COLO829 (cell line): ENCODE measurements around the gene NHERF2.

Source experiments
- DNase-seq: peaks from one replicate; pipeline ENCODE4 v3.0.0; 2012; ENCODE audit warnings: low spot score

NHERF2 gene

DNA sequence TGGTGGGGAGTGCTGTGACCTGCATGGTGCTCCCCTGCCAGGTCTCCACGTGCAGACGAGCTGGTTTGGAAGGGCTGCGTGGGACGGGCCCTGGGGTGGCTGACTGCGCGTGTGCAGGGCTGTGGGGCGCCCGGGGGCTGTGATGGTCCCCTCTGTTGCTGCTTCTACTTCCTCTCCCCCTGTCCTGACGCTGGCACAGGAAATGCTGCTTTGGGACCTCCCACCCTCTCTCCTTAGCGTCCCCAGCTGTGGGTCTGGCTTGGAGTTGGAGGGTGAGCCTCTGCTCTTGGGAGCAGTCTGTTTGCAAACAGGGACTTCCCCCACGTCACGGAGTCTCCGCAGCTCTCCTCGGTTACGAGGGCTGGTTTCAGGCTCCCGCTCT is 56.3 kb downstream of the NHERF2 start:
- no peak for DNase-seq

DNA sequence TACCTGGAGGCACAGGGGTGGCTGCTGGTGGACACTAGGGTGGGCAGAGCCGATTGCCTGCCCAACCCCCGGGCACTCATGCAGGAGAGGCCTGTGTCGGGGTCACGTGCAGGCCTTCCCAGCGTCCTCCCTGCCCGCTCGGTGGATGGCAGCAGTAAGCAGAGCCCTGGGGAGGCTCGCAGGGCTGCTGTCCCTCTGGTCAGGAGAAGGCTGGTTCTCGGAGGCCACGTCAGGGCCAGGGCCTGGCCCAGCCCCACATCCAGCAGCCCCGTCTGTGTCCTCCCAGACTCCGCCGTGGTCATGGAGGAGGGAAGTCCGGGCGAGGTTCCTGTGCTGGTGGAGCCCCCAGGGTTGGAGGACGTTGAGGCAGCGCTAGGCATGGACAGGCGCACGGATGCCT is 56.7 kb downstream of the NHERF2 start:
- no peak for DNase-seq

DNA sequence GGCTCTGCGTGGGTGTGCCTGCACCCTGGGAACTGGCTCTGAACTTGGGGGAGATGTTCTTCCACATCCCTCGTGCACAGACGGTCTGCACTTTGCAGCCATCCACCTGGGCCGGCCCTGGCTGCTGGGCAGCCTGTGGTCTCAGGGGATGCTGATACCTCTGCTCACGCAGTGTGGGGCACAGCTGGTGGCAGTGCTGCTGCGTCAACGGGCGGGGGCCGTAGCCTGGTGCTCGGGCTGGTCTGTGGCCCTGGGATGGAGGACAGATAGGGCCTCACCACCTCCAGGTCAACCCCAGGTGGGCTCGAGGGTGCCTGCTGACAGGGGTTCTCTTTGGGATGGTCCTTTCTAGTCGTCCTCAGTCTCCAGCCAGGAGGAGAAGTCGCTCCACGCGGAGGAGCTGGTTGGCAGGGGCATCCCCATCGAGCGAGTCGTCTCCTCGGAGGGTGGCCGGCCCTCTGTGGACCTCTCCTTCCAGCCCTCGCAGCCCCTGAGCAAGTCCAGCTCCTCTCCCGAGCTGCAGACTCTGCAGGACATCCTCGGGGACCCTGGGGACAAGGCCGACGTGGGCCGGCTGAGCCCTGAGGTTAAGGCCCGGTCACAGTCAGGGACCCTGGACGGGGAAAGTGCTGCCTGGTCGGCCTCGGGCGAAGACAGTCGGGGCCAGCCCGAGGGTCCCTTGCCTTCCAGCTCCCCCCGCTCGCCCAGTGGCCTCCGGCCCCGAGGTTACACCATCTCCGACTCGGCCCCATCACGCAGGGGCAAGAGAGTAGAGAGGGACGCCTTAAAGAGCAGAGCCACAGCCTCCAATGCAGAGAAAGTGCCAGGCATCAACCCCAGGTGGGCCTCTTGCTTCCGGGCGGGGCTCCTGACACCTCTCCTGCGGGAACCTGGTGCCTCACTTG is 57.4 kb downstream of the NHERF2 start:
- no peak for DNase-seq

DNA sequence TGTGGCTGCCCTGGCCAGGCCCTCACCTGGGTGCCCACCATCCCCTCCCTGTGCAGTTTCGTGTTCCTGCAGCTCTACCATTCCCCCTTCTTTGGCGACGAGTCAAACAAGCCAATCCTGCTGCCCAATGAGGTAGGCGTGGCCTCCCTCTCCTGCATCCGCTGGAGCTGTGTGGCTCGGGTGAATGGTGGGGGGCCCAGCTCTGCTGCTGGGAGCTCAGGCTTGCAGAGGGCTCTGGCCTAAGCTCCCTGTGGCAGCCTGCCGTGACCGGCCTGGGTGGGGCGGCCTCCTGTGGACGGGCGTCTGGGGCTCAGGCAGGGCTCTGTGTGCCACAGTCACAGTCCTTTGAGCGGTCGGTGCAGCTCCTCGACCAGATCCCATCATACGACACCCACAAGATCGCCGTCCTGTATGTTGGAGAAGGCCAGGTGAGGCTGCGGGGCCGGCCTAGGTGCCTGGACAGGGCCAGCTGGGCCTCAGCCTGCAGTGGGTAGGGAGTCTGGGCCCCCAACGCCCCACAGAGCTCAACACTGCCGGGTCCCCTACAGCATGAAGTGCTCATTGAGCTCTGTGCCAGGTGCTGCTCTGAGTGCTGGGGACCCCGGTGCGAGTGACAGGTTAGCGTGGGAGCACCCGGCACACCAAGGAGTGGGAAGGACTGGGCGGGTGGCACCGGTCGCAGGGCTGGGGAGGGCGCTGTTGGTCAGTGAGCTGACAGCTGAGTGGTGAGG is 58.4 kb downstream of the NHERF2 start:
- DNase-seq, result no peak

DNA sequence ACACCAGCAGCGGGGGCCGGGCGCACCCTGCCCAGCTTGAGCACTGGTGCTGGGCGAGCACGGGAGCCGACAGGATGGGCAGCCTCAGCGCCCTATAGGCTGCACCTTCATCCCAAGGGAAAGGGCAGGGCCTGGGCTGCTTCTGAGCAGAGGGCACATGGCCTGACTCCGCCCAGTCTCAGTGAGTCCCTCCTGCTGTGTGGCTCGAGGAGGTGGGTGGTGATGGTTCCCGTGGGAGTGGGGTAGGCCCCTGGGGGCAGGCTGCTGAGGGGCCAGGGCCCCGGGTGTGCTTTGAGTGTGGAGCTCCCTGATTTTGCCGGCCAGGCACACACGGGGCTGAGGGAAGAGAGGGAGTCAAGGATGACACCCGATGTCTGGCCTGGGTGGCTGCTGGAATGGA is 59.0 kb downstream of the NHERF2 start:
- peak; percentile 25 for DNase-seq

DNA sequence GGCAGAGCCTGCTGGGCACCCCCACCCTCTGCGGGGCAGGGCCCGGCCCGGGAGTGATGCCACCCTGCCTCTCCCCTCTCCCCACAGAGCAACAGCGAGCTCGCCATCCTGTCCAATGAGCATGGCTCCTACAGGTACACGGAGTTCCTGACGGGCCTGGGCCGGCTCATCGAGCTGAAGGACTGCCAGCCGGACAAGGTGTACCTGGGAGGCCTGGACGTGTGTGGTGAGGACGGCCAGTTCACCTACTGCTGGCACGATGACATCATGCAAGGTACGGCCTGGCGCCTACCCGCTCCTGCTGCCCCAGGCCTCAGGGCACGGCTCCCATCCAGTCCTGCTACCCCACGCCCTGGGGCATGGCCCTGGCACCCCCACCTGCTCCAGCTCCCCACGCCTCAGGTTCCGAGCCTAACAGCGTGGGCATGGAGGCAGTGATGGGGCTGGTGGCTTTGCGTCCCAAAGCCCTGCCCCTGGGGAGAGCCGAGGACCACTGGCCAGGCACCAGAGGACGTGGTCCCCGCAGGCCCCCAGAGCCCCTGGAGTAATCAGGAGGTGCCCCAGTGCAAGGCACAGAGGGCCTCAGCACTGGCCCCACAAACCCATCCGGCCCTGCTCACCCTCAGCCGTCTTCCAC is 59.5 kb downstream of the NHERF2 start:
- no peak for DNase-seq

DNA sequence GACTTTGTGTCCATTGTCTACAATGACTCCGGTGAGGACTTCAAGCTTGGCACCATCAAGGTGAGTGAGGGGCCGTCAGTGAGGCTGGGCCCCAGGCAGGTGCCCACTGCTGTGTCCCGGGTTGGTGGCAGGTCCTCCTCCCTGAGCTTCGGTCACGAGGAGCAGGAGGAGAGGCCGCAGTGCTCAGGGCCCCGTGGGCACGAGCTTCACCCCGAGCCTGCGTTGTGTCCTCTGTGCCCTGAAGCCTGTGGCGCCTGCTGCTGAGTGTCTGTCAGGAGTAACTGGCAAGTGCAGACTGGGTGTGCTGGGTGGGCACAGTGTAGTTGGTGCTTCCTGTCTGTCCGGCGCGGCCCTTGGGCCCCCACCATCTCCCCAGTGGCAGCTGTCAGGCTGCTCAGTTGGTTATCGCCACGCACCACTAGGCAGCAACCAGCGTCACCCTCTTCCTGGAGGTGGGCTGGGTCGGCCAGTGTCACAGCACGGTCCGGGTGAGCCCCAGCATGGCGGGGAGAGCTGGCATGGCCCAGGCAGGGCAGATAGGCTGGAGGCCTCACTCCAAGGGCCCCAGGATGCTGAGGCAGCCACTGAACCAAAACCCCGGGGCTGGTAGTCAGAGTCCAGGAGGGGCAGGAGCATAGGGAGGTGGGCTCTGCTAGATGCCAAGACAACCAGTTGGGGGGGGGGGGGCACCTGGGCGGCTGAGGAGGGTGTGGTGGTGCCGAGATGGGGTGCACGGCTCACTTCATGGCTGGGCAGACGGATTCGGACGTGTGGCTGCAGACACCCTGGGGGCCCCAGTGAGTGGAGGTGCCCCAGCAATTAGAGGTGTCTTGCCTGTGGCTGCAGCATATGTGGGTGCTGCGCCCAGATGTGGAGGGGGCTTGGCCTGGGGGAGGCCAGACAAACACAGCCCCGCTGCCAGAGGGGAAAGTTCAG is 60.4 kb downstream of the NHERF2 start:
- no peak for DNase-seq

DNA sequence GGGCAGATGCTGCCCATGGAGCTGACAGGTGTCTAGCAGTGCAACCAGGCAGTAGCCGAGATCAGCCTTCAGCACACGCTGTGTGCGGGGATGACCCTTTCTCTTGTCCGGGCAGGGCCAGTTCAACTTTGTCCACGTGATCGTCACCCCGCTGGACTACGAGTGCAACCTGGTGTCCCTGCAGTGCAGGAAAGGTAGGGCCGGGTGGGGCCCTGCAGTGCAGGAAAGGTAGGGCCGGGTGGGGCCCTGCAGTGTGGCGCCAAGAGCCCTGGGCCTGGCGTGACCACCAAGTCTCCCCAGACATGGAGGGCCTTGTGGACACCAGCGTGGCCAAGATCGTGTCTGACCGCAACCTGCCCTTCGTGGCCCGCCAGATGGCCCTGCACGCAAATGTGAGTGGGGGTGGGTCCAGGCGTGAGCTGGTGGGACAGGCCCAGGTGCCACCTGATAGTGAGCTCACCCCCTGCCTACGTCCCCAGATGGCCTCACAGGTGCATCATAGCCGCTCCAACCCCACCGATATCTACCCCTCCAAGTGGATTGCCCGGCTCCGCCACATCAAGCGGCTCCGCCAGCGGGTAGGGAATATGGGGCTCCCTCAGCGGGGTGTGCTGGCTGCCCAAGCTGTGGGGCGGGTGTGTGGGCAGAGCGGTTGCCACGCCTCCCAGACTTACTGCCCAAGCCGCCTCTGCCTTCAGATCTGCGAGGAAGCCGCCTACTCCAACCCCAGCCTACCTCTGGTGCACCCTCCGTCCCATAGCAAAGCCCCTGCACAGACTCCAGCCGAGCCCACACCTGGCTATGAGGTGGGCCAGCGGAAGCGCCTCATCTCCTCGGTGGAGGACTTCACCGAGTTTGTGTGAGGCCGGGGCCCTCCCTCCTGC is 61.3 kb downstream of the NHERF2 start:
- no peak for DNase-seq
